Renal pelvis (tissue), 12 donors: ENCODE measurements around the gene KCND1. TPM values are rescaled to one million over a fixed set of nuclear protein-coding genes. Genes with fewer than 3 reads are reported as not detected.
"Not testable (repeated sequence)": the region's sequence is repeated elsewhere in the genome, so short reads cannot be mapped to it uniquely, and the experiment has no call there.

Experiments
- DNase-seq: peaks from one replicate; pipeline ENCODE4 v3.0.0-alpha.2; 2013
- long read RNA-seq, 16 experiments: transcript quantifications; one replicate each; lab custom pipeline, GENCODE V29; 2026
- polyA plus RNA-seq, 3 donors: library from polyadenylated mRNA; unstranded; fragments of 120-200 nt; gene quantifications; one replicate each; pipeline ENCODE4 v1.2.1, GENCODE V29; 2013; ENCODE audit not compliant: insufficient read length in 3 of 3

The KCND1 gene
- polyA plus RNA-seq: 1 to 10 TPM; 2.9 to 3.9 (median 3.0) TPM
- long read RNA-seq, donor 1: 0 reads
- long read RNA-seq, donor 2: 0 reads
- long read RNA-seq, donor 3: 0 reads
- long read RNA-seq, donor 4: 0 reads
- long read RNA-seq, donor 5: 0 reads
- long read RNA-seq, donor 6, full-length matches to known transcripts: 1 of 1 reads
- long read RNA-seq, donor 6, partial matches to known transcripts: 0 of 1 reads
- long read RNA-seq, donor 6, other reads (novel, unspliced or antisense): 0 of 1 reads
- long read RNA-seq, donor 7, full-length matches to known transcripts: 1 of 1 reads
- long read RNA-seq, donor 7, partial matches to known transcripts: 0 of 1 reads
- long read RNA-seq, donor 7, other reads (novel, unspliced or antisense): 0 of 1 reads
- long read RNA-seq, donor 8: 0 reads
- long read RNA-seq, donor 9: 0 reads
- long read RNA-seq, donor 10, full-length matches to known transcripts: 2 of 2 reads
- long read RNA-seq, donor 10, partial matches to known transcripts: 0 of 2 reads
- long read RNA-seq, donor 10, other reads (novel, unspliced or antisense): 0 of 2 reads
- long read RNA-seq, donor 11: 0 reads
- long read RNA-seq, donor 12: 0 reads
- long read RNA-seq, donor 13: 0 reads
- long read RNA-seq, donor 14: 0 reads
- long read RNA-seq, donor 15, full-length matches to known transcripts: 3 of 3 reads
- long read RNA-seq, donor 15, partial matches to known transcripts: 0 of 3 reads
- long read RNA-seq, donor 15, other reads (novel, unspliced or antisense): 0 of 3 reads
- long read RNA-seq, donor 16: 0 reads

DNA sequence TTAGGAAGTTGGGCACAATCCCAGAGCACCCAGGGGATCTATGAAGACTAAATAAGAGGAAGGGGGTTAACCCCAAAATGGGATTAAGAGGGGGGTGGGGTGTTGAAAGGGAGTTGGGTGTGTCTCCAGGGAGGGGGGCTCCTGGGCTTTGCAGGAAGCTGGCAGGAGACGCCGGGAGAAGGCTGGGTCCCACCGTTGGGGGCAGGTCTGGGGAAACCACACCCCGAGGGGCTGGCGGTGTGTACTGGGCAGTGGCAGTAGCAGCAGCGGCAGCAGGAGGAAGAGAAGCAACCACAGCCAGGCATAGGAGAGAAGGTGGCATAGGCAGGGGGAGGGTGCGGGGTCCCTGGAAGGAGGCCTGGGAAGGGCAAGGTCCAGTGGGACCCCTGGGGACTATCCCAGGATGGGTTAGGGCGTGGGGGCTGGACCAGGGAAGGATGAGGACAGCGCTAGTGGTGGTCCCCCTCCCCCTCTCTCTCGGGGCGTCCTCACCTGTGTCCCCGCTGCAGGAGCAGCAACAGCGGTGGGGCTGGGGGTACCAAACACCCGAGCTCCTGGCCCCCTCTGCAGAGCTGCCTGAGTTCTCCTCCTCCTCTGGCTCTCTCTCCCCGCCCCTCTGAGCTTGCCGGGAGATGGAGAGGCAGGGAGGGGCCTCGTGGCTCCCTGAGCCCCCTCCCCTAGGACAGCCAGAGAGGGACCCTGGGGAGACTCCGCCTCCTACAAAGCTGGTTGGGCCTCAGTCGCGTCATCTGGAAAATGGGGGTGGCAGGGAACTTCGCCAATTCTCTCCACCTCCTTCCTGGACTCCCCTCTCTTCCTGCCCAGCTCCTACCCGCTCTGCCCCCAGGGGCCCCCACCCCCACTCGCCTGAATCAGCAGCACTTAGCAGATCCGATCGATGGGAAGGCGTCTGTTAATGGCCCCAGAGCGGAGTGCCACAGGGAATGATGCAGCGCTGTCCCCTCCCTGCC is at the start of gene KCND1:
TSS of gene KCND1 (minus strand) at position 596 of the 971 bp plus-strand sequence. CDS start 1,573 bp downstream, outside the sequence.
- no peak for DNase-seq

- no peak for DNase-seq
Observed at GRCh38 chrX:49019599-49020249, 48.1 kb upstream of the KCND1 start.

- DNase-seq: no peak
Observed at GRCh38 chrX:49019050-49019449, 47.4 kb upstream of the KCND1 start.

DNA sequence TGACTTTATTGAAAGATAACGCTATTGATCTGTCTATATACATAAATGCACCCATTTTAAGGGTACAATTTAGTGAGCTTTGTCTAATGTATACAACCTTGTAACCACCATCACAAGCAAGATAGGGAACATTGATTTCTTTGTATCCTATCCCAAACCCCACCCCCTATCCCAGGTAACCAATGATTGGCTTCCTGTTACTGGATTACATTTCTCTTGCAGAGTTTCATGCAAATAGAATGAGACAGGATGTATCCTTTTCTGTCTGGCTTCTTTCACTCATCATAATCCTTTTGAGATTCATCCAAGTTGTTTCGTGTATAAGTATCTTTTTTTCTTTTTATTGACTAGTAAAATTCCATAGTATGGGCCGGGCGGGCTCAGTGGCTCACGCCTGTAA is 32.1 kb upstream of the KCND1 start:
- no peak for DNase-seq

DNA sequence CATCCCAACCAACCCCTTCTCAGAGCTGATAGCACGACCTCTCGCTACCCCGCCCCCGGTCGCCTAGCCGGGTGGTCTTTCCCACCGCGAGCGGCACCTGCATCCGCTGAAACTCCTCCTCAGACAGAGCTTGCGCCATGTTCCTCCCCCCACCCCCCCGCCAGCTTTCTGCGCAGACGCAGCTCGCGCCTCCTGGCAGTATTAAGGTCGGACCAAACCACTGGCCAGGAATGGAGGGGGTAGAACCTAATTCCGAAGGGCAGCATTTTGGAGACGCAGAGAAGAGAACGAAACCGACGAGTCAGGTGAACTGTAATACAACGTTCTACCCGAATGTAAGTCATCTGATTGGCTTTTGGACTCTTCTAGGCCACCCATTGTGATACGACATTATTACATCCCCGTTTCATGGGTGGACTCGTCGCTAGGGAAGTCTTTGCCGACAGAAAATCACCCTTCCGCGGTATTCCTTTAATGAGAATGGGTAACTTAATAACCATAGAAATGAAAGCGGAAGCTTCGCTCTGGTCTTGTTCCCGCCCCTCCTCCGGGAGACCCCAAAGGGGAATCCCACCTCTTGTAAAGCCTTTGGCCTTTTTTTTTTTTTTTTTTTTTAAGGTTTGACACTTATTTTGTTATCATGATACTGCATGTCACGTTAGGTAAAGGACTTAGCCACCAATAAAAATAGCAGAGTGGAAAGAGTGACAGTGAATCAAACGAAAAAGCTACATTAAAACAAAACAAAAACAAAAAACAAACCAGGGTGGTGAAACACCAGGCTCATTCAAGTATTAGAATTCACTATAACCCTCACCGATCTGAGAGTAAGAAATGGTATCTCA is 30.7 kb upstream of the KCND1 start, which contains the start of gene GRIPAP1:
TSS of gene GRIPAP1 (minus strand) at position 174 of the 845 bp plus-strand sequence. CDS start at position 139, 35 bp downstream.
- DNase-seq: peak; percentile 85

DNA sequence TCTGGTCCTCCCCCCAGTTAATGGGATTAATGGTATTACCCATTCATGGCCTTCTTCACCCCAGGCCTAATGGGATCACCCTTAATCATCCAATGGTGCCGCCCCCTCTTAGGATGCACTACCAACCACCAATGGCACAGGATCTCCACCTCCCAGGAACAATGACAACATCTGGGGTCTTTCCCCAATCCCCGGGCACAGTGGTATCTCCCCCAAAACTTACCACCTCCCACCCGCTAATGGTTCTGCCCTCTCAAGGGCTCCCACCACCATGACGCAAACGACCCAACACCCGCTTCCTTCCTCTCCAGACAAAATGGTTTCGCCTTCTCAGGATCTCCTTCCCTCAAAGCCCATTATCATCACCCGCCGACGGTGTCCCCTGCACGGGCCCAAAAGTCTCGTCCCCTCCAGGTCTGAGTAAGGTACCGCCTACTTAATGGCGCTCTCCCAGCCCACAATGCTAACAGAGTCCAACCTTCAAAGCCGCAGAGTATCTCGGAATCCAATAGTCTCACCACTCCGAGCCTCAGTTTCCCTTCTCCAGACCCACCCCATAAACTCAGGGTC is 30.0 kb upstream of the KCND1 start:
- DNase-seq: no peak

DNA sequence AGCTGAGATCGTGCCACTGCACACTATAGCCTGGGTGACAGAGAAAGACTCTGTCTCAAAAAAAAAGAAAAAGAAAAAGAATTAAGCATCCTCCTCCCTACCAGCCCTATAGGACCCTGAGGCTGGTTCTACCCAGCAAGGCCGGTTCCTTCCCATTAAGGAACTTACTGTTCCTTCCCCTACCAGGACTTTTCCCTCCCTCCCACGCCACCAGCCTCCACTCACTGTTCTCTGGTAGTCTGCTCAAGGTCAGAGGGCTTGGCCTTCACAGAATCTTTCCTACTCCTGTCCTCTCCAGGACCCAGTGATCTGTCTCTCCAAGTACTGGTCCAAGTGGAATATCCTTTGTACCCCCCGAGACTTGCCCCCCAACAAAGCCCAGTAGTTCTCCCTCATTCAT is 29.0 kb upstream of the KCND1 start:
- no peak for DNase-seq

GRCh38 chrX:48999030-48999429 is 27.4 kb upstream of the KCND1 start:
- DNase-seq: no peak

- no peak for DNase-seq
Observed at GRCh38 chrX:48998391-48998790, 26.7 kb upstream of the KCND1 start.

GRCh38 chrX:48997865-48998264 is 26.2 kb upstream of the KCND1 start:
- no peak for DNase-seq

DNA sequence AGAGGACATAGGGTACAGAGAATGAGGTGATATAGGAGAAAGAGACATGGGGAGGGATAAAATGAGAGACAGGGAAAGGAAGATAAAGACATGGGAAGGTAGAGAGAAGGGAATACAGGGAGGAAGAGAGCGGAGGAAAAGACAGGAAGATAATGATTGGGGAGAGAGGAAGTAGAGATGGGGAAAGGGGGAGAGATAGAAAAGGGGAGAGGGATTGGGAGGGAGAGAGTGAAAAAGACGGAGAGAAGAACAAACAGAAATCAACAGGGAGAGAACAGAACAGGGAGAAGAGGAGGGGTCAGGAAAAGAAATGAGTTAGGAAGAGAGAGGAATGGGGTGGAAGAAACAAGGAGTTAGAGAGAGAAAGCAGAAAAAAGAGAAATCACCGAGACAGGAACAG is 25.8 kb upstream of the KCND1 start:
- DNase-seq: no peak

DNA sequence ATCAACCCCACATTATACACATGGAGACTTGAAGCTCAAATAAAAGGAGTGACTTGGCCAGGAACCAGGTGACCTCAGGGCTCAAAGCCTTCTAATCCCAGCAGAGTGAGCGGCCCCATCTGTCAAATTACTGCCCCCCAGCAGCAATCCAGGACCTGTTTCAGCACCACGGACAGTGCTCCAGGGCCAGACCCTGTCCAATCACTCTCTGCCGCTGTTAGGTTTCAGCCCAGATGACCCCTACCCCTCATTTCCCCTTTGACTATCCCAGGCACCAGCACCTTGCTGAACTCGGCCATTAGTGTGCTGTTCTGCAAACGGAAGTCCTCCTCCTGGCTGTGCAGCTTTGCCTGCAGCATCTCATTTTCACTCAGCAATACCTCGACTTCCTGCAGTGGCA is 25.3 kb upstream of the KCND1 start:
- no peak for DNase-seq

DNA sequence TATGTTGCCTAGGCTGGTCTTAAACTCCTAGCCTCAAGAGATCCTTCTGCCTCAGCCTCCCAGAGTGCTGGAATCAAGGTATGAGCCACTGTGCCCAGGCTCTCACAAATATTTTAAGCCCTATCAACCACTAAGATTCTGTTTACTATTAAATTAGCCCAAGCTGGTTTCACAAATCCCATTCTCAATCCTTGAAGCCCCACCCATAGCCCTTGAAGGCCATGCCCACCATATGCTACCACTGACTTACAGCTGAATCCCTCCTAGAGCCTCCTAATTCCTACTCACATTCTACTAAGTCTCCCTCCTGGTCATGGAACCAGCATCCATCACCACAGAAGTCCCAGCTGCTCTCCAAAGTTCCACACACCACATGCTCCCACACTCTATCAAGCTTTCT is 20.7 kb upstream of the KCND1 start:
- no peak for DNase-seq

DNA sequence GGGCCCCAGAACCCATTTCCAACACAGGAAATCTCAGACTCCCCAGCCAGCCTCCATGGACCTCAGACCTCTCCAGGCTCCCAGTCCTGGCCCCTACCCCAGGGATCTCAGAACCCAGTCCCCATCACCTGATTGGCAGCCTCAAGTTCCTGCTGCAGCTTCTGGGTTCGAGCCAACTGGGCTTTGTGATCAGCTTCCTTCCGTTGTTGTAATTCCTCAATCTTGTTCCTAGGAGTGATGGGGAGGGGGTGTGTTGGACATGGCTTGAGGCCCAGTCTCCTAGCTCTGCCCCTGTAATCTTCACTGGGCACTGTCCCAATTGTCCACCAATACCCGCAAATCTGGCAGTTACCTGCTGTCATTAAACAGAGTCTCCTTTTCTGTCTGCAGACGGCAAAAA is 17.8 kb upstream of the KCND1 start:
- no peak for DNase-seq

- no peak for DNase-seq
Observed at GRCh38 chrX:48983896-48984295, 12.3 kb upstream of the KCND1 start.

DNA sequence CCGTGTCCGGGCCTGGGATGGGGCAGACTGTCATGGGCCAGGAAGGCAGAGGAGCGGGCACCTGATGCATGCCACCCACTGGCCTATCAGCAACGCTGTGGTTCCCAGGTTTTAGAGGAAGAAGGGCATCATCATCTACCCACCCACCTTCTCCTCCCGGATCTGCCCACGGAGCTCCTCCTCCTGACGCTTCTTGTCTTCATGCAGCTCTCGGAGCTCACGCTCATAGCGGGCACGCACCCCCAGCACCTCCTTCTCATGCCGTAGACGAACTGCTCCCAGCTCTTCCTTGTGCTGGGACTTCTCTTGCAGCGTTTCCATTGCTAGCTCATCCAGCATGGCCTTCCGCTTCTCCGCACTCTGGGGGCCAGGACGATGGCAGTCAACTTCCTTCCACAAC is 11.4 kb upstream of the KCND1 start:
- no peak for DNase-seq

DNA sequence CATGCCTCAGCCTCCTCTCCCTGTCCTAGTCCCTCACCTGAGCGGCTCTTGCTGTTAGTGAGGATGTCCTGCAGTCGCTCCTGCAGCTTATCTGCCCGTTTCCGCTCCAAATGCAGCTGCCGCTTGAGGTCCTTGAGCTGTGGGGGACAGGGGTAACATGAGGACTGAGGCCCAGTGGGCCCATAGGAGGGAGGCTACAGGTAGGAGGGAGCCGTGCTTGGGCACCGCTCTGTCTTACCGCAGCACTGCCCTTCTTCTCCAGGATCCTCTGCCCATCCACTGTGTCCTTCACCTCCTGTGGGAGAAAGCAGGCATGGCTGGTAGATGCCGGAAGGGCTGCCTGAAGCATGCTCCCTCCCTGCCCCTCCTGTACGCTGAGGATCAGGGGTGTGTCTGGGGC is 9.5 kb upstream of the KCND1 start:
- DNase-seq: no peak

DNA sequence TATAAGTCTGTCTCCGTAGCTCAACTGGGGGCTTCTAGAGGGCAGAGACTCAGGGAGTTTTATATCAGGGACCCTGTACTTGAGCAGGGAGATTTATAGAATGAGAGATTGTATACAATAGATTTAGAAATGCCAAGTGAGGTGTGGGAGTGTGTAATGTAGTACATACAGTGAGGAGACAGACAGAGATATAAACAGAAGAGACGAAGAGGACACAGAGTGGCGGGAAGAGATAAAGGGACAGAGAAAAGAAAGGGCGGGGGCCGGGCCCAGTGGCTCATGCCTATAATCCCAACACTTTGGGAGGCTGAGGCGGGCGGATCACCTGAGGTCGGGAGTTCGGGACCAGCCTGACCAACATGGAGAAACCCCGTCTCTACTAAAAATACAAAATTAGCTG is 8.7 kb upstream of the KCND1 start:
- DNase-seq: not testable (repeated sequence)

DNA sequence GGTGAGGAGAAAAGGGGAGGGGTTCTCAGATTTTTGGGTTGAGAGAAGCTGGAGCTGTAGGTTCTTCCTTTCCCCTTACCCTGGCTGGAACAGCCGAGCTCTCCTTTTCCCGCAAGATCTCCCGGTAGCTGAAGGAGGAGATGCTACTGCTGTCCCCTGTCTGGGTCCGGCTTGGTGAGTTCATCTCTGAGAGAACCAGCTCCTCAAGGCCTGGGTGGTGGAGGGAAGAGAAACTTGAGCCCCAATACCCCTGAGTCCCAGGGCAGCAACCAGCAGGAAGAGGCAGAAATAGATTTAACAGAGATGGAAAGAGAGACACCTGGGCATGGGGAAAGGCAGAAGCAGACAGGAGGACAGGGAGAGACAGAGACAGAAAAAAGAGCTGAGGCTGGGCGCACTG is 6.6 kb upstream of the KCND1 start:
- no peak for DNase-seq

DNA sequence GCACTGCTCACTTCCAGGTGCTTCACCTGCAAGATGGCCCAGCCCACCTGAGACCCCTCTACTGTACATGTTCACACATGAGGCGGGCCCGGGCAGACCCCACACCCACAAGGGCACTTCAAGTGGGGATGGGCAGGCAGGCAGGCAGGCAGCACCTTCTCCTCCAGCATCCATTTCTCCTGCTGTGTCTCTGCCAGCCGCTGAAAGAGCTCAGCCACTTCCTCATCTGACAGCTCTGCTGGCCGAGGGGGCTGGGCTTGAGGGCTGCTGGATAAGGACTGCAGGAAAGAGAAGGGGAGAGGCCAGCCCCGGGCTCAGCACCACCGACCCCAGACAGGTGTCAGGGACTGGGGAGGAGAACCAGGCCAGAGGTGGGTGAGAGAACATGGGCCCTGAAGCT is 4.4 kb upstream of the KCND1 start:
- DNase-seq: no peak
